NCI-H2029 (cell line): ENCODE results near the gene UBE2N.
A peak's percentile ranks its signal among the peaks of the same experiment; 100 is the strongest.

Source experiments
- DNase-seq: peaks from one replicate; lab custom pipeline; 2025; lab: John Stamatoyannopoulos, UW

Gene UBE2N

GRCh38 chr12:93379981-93380361 lies 61.8 kb downstream of the UBE2N start:
- no peak for DNase-seq

DNA sequence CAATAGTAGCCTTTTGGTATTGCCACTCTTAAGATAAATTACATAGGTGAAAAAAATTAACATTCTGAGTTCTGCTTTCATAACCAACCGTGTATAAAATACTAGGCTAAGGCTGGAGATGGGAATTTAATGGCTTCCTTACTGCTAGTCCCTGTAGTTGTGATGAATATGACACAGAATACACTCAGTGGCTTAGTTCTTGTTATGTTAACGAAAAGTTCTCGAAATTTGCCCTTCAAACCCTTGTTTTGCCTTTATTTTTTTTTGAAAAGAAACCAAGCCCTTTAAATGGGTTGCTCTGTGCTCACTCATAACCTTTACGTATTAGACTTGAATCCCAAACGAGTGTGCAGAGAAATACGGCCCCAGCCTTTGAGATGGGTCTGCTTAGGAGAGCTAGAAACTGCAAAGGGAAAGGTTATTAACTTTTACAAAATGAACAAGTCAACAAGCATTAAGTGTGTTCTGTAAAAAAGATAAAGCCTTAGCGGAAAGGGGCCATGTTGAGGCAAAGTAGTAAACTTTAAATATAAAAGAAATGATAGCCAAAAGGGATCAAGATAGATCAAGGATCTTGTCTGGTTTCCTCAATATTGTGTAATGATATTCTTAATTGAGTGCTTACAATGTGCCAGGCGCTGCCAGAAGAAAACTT lies 62.3 kb downstream of the UBE2N start:
- no peak for DNase-seq

DNA sequence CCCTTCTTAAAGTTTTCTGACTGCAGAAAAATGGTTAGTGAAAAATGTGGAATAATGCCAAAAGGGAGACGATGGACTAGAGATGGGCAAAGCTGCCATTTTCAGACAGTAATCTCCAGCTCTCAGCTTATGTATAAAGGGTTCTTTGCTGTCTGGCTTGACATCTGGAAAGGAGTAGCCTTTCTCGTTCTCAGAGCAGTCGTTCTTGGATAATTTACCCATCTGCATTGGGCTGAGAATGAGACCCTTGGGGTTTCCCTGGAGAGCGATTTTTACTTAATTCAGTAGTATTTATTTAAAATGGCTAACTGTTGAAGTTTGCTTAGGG lies 62.8 kb downstream of the UBE2N start:
- DNase-seq = no peak

GRCh38 chr12:93378196-93378997 lies 63.4 kb downstream of the UBE2N start:
- DNase-seq = peak; percentile 27

DNA sequence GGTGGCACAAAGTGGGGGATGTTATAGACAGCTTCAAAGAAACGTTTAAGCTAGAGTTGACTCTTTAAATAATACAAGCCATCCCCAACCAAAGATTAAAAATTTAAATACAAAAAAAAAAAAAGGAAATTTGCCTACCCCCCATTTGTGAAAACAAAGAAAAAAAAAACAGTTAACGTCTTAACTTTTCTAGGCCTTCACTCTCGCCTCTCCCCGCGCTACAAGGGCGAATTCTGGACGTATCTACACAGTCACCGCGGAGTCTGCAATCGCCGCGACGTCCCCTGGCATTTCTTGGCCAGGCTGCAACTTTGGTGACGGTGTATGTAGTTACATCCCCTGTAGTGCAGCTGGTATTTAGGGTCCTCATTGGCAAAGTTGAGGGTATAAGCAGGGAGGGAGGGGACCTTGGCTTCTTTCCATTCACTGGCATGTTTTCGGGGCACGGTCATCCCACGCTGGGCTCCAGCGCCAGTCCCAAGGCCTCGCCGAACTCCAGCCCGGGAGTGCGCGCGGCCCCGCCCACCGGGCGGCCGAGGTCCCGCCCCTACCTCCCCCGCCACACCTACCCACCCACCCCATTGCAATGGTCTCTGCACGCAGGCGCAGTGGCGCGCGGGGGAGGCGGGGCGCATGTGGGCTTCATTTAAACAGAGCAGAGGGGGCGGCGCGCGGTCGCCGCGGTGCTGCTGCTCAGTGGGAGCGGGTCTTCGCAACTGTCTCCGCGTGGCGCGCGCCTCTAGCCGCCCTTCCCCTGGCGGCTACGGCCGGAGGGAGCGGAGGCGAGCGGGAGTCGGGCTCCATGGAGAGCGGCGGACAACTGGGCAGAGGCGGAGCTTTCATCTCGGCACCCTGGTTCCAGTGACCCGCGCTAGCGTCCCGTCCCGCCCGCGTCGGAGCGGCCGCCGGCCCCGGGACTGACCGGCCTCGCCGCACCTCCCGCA lies 64.2 kb downstream of the UBE2N start, which contains the start of gene NUDT4:
NUDT4 (plus strand) TSS at position 674 of the 944 bp plus-strand sequence. CDS start 398 bp downstream, outside the sequence.
- DNase-seq = peak; percentile 87

DNA sequence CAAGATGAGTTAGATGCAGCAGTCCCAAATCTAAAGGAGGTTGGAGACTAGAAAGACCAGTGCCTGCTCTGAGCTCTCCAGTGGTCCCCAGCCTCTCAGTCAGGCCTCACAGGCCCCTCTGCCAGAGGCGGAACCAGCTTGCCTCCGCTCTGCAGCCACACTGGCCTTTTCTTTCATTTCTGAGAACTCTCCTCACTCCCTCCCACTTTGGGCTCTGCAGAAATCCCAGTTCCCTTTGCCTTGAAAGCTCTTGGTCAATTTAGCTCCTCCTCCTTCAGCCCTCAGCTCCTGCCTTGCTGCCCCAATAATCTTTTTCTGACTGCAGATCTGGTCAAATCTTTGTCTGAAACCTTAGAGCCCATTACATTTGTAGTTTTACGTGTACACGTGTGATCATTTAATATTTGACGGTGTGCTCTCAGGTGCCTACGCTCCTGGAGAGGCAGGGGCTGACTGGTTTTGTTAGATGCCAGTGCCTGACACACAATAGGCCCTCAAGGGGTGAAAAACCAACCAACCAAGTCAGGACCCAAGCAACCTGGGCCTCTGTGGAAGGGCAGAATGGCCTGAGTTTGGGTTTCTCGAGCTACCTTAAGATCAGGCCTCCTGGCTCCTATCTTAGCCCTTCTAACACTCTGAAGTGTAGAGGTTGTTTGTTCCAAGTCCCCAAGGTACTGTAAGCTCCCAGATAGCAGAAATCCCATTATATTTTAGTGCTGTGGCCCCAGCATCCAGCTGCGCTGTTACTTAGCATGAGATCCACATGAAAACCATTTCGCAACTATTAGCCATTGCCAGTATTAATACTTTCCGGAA lies 65.1 kb downstream of the UBE2N start:
- DNase-seq = no peak

GRCh38 chr12:93375906-93376305 lies 65.8 kb downstream of the UBE2N start:
- no peak for DNase-seq

DNA sequence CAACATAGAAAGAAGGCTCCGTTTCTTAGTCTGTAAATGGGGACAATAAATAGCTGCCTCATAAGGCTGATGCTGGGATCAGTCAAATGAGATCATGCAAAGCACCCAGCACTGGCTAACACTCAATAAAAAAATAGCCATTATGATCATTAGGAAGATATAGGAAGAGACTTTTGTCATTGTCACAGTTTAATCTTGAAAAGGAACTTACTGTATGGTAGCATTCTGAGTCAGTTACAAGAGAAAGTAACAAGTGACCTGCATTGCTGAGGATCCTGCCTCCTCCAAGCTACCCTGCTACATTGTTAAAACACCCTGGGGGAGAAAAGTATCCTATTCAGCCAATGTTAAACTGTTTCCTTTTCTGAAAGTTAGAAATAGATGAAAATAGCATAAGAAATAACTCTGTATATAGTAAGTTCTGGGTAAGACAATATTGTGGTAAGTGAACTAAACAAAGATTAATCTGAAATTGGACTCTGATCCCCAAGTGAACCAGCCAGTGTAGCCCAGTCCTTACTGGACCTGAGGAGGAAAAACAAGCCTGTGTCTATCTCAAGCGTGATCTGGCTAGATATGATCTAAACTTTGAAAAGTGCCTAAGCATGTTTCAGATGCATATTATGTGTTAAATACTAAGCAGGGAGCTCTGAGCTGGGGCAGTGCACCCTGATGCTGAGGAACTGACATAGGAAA lies 67.6 kb downstream of the UBE2N start:
- DNase-seq = no peak

DNA sequence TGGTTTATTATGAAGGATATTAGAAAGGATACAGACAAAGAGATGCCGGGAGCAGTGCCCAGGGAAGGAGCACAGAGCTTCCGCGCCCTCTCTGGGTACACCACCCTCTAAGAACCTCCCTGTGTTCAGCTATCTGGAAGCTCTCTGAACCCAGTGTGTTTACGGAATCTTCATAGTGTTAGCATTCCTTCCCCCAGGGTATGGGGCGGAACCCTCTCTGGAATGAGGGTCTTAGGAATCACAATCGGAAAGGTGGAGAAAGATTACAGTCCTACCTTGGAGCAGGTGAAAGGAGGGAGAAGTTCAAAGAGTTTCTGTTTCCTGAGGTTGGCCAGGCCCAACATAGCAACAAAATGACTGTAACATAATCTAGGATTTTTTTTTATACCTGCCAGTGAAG lies 70.8 kb downstream of the UBE2N start:
- no peak for DNase-seq

GRCh38 chr12:93369505-93369904 lies 72.2 kb downstream of the UBE2N start:
- DNase-seq = no peak

DNA sequence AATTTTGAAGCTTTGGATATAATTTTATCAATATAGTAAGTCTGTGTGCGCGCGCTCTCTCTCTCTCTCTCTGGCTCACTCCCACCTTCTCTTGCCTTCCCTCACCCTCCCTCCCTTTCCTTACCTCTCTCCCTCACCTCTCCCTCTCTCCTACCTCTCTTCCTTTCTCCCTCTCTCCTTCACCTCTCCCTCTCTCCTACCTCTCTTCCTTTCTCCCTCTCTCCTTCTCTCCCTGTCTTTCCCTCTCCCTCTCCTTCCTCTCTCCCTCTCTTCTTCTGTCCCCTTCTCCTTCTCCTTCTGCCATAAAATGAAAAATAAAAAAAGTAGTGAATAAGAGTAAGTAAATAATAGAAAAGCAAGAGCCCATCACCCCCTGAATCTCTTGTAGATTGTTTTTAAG lies 73.0 kb downstream of the UBE2N start:
- DNase-seq = no peak

GRCh38 chr12:93366422-93366821 lies 75.3 kb downstream of the UBE2N start:
- DNase-seq = no peak

GRCh38 chr12:93365616-93366405 lies 75.9 kb downstream of the UBE2N start:
- DNase-seq = no peak

GRCh38 chr12:93363841-93364297 lies 77.9 kb downstream of the UBE2N start:
- DNase-seq = no peak

- peak; percentile 34 for DNase-seq
These were observed 80.4 kb downstream of the UBE2N start for GRCh38 chr12:93361151-93361919.

- DNase-seq = no peak
These were observed 81.1 kb downstream of the UBE2N start for GRCh38 chr12:93360688-93361087.

DNA sequence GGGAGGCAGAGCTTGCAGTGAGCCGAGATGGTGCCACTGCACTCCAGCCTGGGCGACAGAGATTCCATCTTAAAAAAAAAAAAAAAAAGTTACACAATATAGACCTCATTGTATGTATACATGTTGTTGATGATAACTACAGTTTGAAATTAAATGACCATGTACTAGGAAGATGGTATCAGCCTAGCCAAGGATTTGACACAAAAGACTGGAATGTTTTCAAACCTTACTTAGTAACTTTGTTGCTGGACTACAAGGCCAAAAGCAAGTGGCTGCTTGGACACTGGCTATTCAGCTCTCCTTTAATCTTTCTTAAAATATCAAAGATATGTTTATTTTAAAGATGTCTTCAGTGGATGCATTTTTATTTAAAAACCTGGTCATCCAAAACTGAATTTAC lies 82.9 kb downstream of the UBE2N start:
- DNase-seq = no peak

- no peak for DNase-seq
These were observed 83.7 kb downstream of the UBE2N start for GRCh38 chr12:93358058-93358457.

- no peak for DNase-seq
These were observed 85.5 kb downstream of the UBE2N start for GRCh38 chr12:93356214-93356613.
